Ascending aorta (tissue), 2 donors: ENCODE measurements around the gene FAM25A. TPM values are rescaled to one million over a fixed set of nuclear protein-coding genes. Genes with fewer than 3 reads are reported as not detected.
A peak's percentile ranks its signal among the peaks of the same experiment; 100 is the strongest.
"Not testable (repeated sequence)": the region's sequence is repeated elsewhere in the genome, so short reads cannot be mapped to it uniquely, and the experiment has no call there.

Experiments used
- DNase-seq, 2 donors: peaks; one replicate each; pipeline ENCODE4 v3.0.0-alpha.2; 2019; ENCODE audit warnings: low spot score in 2 of 2
- H3K27ac ChIP-seq, 2 donors: fragments of 200-600 bp; sonication (generic); one replicate each; pipeline ENCODE4 v1.5.1; 2016 to 2017; ENCODE audit warnings: mild to moderate bottlenecking in 1 of 2
- H3K27me3 ChIP-seq: fragments of 200-600 bp; sonication (generic); one replicate; pipeline ENCODE4 v1.5.1; 2017
- H3K36me3 ChIP-seq, 2 donors: fragments of 200-600 bp; sonication (generic); one replicate each; pipeline ENCODE4 v1.5.1; 2016
- H3K4me1 ChIP-seq, 2 donors: fragments of 200-600 bp; sonication (generic); one replicate each; pipeline ENCODE4 v1.5.1; 2016 to 2017; ENCODE audit warnings: mild to moderate bottlenecking in 1 of 2
- H3K4me3 ChIP-seq, 2 donors: fragments of 200-600 bp; sonication (generic); one replicate each; pipeline ENCODE4 v1.5.1; 2016 to 2017; ENCODE audit warnings: mild to moderate bottlenecking in 1 of 2
- H3K9me3 ChIP-seq, 2 donors: fragments of 200-600 bp; sonication (generic); one replicate each; pipeline ENCODE4 v1.5.1; 2016
- intact Hi-C: fragments of 100-400 bp; cut with DNase I; formaldehyde crosslinking; loops from one replicate; pipeline ENCODE4 v1.15.1; 2023
- total RNA-seq: library from RNA; depleted of rRNA; stranded (reverse); fragments of >200 nt; gene quantifications from one replicate; pipeline ENCODE4 v1.1.0, GENCODE V29; 2016
- TF ChIP-seq, protein P1 (sequence below), 3 experiments: fragments of 200-600 bp in 2 of 3; fragments of 450-650 bp in 1 of 3; sonication (generic) in 2 of 3; IDR thresholded peaks; one replicate each; pipeline ENCODE4 v1.5.1; 2016 to 2019; ENCODE audit warnings: antibody characterized with exemption in 3 of 3, mild to moderate bottlenecking in 1 of 3, moderate library complexity in 1 of 3

FAM25A gene
- total RNA-seq, 1 donor from 2014 or later: not detected

DNA sequence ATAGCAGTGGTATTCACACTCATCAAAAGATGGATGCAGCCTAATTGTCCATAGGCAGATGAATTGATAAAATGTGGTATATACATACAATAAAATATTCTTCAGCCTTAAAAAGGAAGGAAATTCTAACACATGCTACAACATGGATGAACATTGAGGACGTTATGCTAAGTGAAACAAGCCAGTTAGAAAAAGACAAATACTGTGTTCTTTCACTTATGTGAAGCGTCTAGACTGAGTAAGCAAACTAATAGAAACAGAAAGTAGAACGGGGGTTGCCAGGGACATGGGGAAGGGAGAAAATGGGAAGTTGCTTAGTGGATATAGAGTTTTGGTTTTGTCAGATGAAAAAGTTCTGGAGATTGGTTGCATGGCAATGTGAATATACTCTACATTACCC is 6.6 kb upstream of the FAM25A start:
- H3K36me3 ChIP-seq, H3K27ac ChIP-seq, H3K4me1 ChIP-seq, DNase-seq, H3K4me3 ChIP-seq, H3K9me3 ChIP-seq, intact Hi-C loops, H3K27me3 ChIP-seq: not testable (repeated sequence)

- H3K36me3 ChIP-seq, DNase-seq, H3K4me3 ChIP-seq, H3K9me3 ChIP-seq, H3K4me1 ChIP-seq, H3K27me3 ChIP-seq, intact Hi-C loops: not testable (repeated sequence)
- peak overlapping the region in 1 of 2 donors; percentile 11 for H3K27ac ChIP-seq
Measured at GRCh38 chr10:87014986-87015716, 4.9 kb upstream of the FAM25A start.

- H3K27me3 ChIP-seq, H3K36me3 ChIP-seq, H3K9me3 ChIP-seq, H3K4me1 ChIP-seq, intact Hi-C loops, H3K27ac ChIP-seq, H3K4me3 ChIP-seq, DNase-seq: not testable (repeated sequence)
Measured at GRCh38 chr10:87018127-87018526, 2.0 kb upstream of the FAM25A start.

GRCh38 chr10:87019066-87019465 is 1.0 kb upstream of the FAM25A start:
- H3K4me1 ChIP-seq, H3K9me3 ChIP-seq, H3K4me3 ChIP-seq, DNase-seq, intact Hi-C loops, H3K36me3 ChIP-seq, H3K27ac ChIP-seq, H3K27me3 ChIP-seq: not testable (repeated sequence)

- H3K36me3 ChIP-seq, H3K4me1 ChIP-seq, H3K27me3 ChIP-seq, H3K9me3 ChIP-seq, H3K4me3 ChIP-seq, DNase-seq, intact Hi-C loops, H3K27ac ChIP-seq: not testable (repeated sequence)
Measured at GRCh38 chr10:87019504-87019903, 590 bp upstream of the FAM25A start.

DNA sequence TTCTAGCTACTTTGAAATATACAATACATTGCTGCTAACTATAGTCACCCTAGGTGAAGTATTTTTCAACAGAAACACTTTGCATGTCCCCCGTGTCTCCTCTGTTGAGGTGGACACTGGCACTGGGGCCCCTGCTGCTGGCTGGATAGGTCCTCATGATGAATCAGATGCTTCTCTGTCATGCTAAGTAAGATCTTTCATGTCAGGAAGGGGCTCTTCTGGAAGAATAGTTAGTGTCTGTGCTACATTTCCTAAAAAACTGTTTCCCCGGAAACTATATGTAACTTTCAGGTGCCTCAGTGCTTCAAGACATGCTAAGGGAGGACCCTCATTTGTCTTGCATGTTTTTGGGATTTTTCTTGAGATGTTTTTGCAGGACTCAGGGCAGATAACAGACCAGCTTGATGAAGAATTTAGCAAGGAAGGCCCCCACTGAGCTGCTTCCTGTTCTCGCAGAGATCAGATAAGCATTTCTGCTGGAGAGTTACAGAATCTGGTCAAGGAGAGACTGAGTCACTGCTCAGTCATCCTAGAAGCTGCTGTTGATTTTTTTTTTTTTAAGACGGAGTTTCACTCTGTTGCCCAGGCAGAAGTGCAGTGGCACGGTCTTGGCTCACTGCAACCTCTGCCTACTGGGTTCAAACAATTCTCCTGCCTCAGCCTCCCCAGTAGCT is 5.3 kb downstream of the FAM25A start:
- H3K9me3 ChIP-seq, H3K36me3 ChIP-seq, H3K4me3 ChIP-seq, DNase-seq, intact Hi-C loops, H3K4me1 ChIP-seq, H3K27me3 ChIP-seq, H3K27ac ChIP-seq: not testable (repeated sequence)

- DNase-seq, H3K27ac ChIP-seq, H3K4me1 ChIP-seq, intact Hi-C loops, H3K9me3 ChIP-seq, H3K27me3 ChIP-seq, H3K4me3 ChIP-seq, H3K36me3 ChIP-seq: not testable (repeated sequence)
Measured at GRCh38 chr10:87026747-87027508, 6.8 kb downstream of the FAM25A start.

GRCh38 chr10:87030419-87030818 is 10.3 kb downstream of the FAM25A start:
- intact Hi-C loops, H3K9me3 ChIP-seq: not testable (repeated sequence)

GRCh38 chr10:87030912-87031635 is 11.0 kb downstream of the FAM25A start:
- intact Hi-C loops: no loop called here
- no peaks in the 10 kb centered on the region for H3K27me3 ChIP-seq
- no peaks in the 10 kb centered on the region for H3K9me3 ChIP-seq
- H3K36me3 ChIP-seq: no peaks in the 10 kb centered on the region
- no peak overlapping the region for H3K4me3 ChIP-seq
- no peaks in the 10 kb centered on the region for H3K4me1 ChIP-seq
- TF ChIP-seq, protein P1, sequence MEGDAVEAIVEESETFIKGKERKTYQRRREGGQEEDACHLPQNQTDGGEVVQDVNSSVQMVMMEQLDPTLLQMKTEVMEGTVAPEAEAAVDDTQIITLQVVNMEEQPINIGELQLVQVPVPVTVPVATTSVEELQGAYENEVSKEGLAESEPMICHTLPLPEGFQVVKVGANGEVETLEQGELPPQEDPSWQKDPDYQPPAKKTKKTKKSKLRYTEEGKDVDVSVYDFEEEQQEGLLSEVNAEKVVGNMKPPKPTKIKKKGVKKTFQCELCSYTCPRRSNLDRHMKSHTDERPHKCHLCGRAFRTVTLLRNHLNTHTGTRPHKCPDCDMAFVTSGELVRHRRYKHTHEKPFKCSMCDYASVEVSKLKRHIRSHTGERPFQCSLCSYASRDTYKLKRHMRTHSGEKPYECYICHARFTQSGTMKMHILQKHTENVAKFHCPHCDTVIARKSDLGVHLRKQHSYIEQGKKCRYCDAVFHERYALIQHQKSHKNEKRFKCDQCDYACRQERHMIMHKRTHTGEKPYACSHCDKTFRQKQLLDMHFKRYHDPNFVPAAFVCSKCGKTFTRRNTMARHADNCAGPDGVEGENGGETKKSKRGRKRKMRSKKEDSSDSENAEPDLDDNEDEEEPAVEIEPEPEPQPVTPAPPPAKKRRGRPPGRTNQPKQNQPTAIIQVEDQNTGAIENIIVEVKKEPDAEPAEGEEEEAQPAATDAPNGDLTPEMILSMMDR (IDR thresholded peaks at IDR 0.05): no peak
- no peak for DNase-seq
- no peak overlapping the region for H3K27ac ChIP-seq

More at GRCh38 chr10:87030419-87030818, 10.3 kb downstream of the FAM25A start:
- H3K4me3 ChIP-seq, H3K27me3 ChIP-seq, H3K27ac ChIP-seq, H3K36me3 ChIP-seq, H3K4me1 ChIP-seq, DNase-seq: not testable (repeated sequence)
